Astrocyte (in vitro differentiated cells and primary cell): ENCODE data around the gene GXYLT2. TPM values are rescaled to one million over a fixed set of nuclear protein-coding genes. Genes with fewer than 3 reads are reported as not detected.

ENCODE experiments used
- DNase-seq: peaks from one replicate; pipeline ENCODE4 v3.0.0-alpha.2; 2010; ENCODE audit warnings: low read depth
- FAIRE-seq: peaks from 2 replicates; lab custom pipeline; 2011; peaks lifted over from hg19 to GRCh38; lab: Jason Lieb, UNC
- H2AFZ ChIP-seq: 2 replicates; pipeline ENCODE4 v1.6.0; 2012; ENCODE audit warnings: low read depth, low read length, inconsistent platforms
- H3K27ac ChIP-seq: 2 replicates; pipeline ENCODE4 v1.5.1; 2011; ENCODE audit warnings: low read depth, low read length, inconsistent platforms
- H3K27me3 ChIP-seq: 2 replicates; pipeline ENCODE4 v1.6.0; 2011; ENCODE audit warnings: low read length, inconsistent platforms; ENCODE audit not compliant: insufficient read depth
- H3K36me3 ChIP-seq: 2 replicates; pipeline ENCODE4 v1.5.1; 2011; ENCODE audit warnings: low read length, inconsistent platforms; ENCODE audit not compliant: insufficient read depth
- H3K4me1 ChIP-seq: 2 replicates; pipeline ENCODE4 v1.5.1; 2011; ENCODE audit warnings: low read length, inconsistent platforms; ENCODE audit not compliant: insufficient read depth
- H3K4me2 ChIP-seq: 2 replicates; pipeline ENCODE4 v1.6.0; 2012; ENCODE audit warnings: low read length, inconsistent platforms
- H3K4me3 ChIP-seq: 2 replicates; pipeline ENCODE4 v1.5.1; 2011; ENCODE audit warnings: low read depth, mild to moderate bottlenecking, low read length, inconsistent platforms; ENCODE audit not compliant: insufficient read depth
- H3K79me2 ChIP-seq: 2 replicates; pipeline ENCODE4 v1.6.0; 2012; ENCODE audit warnings: mild to moderate bottlenecking, low read length, inconsistent platforms; ENCODE audit not compliant: insufficient read depth
- H3K9ac ChIP-seq: 2 replicates; pipeline ENCODE4 v1.6.0; 2012; ENCODE audit warnings: mild to moderate bottlenecking, low read length, inconsistent platforms
- H3K9me3 ChIP-seq: 2 replicates; pipeline ENCODE4 v1.5.1; 2012; ENCODE audit warnings: low read depth, mild to moderate bottlenecking, low read length, inconsistent platforms; ENCODE audit not compliant: insufficient read depth
- H4K20me1 ChIP-seq: 2 replicates; pipeline ENCODE4 v1.6.0; 2012; ENCODE audit warnings: low read length, inconsistent platforms; ENCODE audit not compliant: insufficient read depth
- H3K27ac Mint-ChIP-seq: one replicate; pipeline ENCODE4 v1.8.0; 2021; ENCODE audit warnings: mild to moderate bottlenecking, mixed read lengths; ENCODE audit not compliant: unreplicated experiment
- H3K27me3 Mint-ChIP-seq: one replicate; pipeline ENCODE4 v1.8.0; 2021; ENCODE audit warnings: low read depth, mixed read lengths; ENCODE audit not compliant: unreplicated experiment
- H3K36me3 Mint-ChIP-seq: one replicate; pipeline ENCODE4 v1.8.0; 2021; ENCODE audit warnings: low read depth, mixed read lengths; ENCODE audit not compliant: unreplicated experiment
- H3K4me1 Mint-ChIP-seq: one replicate; pipeline ENCODE4 v1.8.0; 2021; ENCODE audit warnings: low read depth, mixed read lengths; ENCODE audit not compliant: unreplicated experiment
- H3K4me3 Mint-ChIP-seq: one replicate; pipeline ENCODE4 v1.8.0; 2021; ENCODE audit warnings: mild to moderate bottlenecking, moderate library complexity, mixed read lengths; ENCODE audit not compliant: unreplicated experiment
- H3K9me3 Mint-ChIP-seq: one replicate; pipeline ENCODE4 v1.8.0; 2021; ENCODE audit warnings: mild to moderate bottlenecking, mixed read lengths; ENCODE audit not compliant: unreplicated experiment
- CTCF ChIP-seq: IDR thresholded peaks from 2 replicates; pipeline ENCODE4 v1.5.1; 2011; ENCODE audit warnings: low read depth, mild to moderate bottlenecking, inconsistent platforms, low read length, moderate library complexity; ENCODE audit not compliant: insufficient read depth
- EZH2 ChIP-seq: IDR thresholded peaks from 2 replicates; pipeline ENCODE4 v1.6.1; 2012; ENCODE audit warnings: mild to moderate bottlenecking, low read length, inconsistent platforms; ENCODE audit not compliant: insufficient read depth
- total RNA-seq: library from RNA; stranded (reverse); gene quantifications from 2 replicates; pipeline ENCODE4 v1.2.1, GENCODE V29; 2021

Gene GXYLT2
- total RNA-seq, 1 donor from 2014 or later: 62.6 TPM

GRCh38 chr3:72890166-72890925 is 2.5 kb downstream of the GXYLT2 start:
- H3K36me3 ChIP-seq: no peaks in the 10 kb centered on the region
- H3K27me3 ChIP-seq: no peaks in the 10 kb centered on the region
- TF ChIP-seq CTCF (no peak), EZH2 (no peak)
- FAIRE-seq (no peak), DNase-seq (no peak)
- H3K4me3 Mint-ChIP-seq: peak overlapping the region; percentile 88
- no peaks in the 10 kb centered on the region for H4K20me1 ChIP-seq
- peak overlapping the region; percentile 94 for H3K27ac ChIP-seq
- peaks cover 55% of the 10 kb centered on the region for H3K4me1 ChIP-seq
- H3K4me2 ChIP-seq: peak overlapping the region; percentile 100
- peak overlapping the region; percentile 31 for H3K4me3 ChIP-seq
- H3K4me1 Mint-ChIP-seq: peaks cover 40% of the 10 kb centered on the region
- peaks cover 2% of the 10 kb centered on the region for H3K36me3 Mint-ChIP-seq
- H3K9me3 Mint-ChIP-seq: no peaks in the 10 kb centered on the region
- H3K9ac ChIP-seq: peak overlapping the region; percentile 81
- peaks cover 18% of the 10 kb centered on the region for H3K79me2 ChIP-seq
- no peaks in the 10 kb centered on the region for H3K9me3 ChIP-seq
- H3K27me3 Mint-ChIP-seq: peaks cover 1% of the 10 kb centered on the region
- no peak overlapping the region for H2AFZ ChIP-seq
- peak overlapping the region; percentile 96 for H3K27ac Mint-ChIP-seq

- peak overlapping the region; percentile 81 for H3K9ac ChIP-seq
- peak; percentile 93 for FAIRE-seq
- Mint-ChIP-seq H3K27ac (peak overlapping the region; percentile 96), H3K4me3 (peak overlapping the region; percentile 88), H3K4me1 (peaks cover 39% of the 10 kb centered on the region), H3K27me3 (peaks cover under 1% of the 10 kb centered on the region), H3K36me3 (peaks cover 6% of the 10 kb centered on the region), H3K9me3 (no peaks in the 10 kb centered on the region)
- peak overlapping the region; percentile 31 for H3K4me3 ChIP-seq
- peaks cover 3% of the 10 kb centered on the region for H4K20me1 ChIP-seq
- H3K9me3 ChIP-seq: no peaks in the 10 kb centered on the region
- TF ChIP-seq CTCF: no peak
- TF ChIP-seq EZH2: no peak
- H3K27me3 ChIP-seq: no peaks in the 10 kb centered on the region
- H3K36me3 ChIP-seq: no peaks in the 10 kb centered on the region
- H2AFZ ChIP-seq: no peak overlapping the region
- peaks cover 55% of the 10 kb centered on the region for H3K4me1 ChIP-seq
- DNase-seq: peak; percentile 100
- peak overlapping the region; percentile 94 for H3K27ac ChIP-seq
- H3K79me2 ChIP-seq: peaks cover 18% of the 10 kb centered on the region
- H3K4me2 ChIP-seq: peak overlapping the region; percentile 100
These were observed 3.4 kb downstream of the GXYLT2 start for GRCh38 chr3:72891053-72891855.
